NB4 (cell line): ENCODE measurements around the gene ENG.

Experiments
- DNase-seq: peaks from one replicate; pipeline ENCODE4 v3.0.0; 2010; ENCODE audit warnings: low read depth
- H3K4me3 ChIP-seq: one replicate; pipeline ENCODE4 v1.5.1; 2011; ENCODE audit warnings: mild to moderate bottlenecking, low read depth, low read length, moderate library complexity
- CTCF ChIP-seq: IDR thresholded peaks from one replicate; pipeline ENCODE4 v1.5.1; 2012; ENCODE audit warnings: low read depth, low read length
- MAX ChIP-seq: IDR thresholded peaks from 2 replicates; pipeline ENCODE4 v1.6.1; 2011; ENCODE audit warnings: low read depth, low read length
- MYC ChIP-seq: IDR thresholded peaks from 2 replicates; pipeline ENCODE4 v1.6.1; 2011; ENCODE audit warnings: low read depth, low read length
- POLR2A ChIP-seq: IDR thresholded peaks from 2 replicates; pipeline ENCODE4 v1.6.1; 2011; ENCODE audit warnings: mild to moderate bottlenecking; ENCODE audit not compliant: insufficient read length; ENCODE audit errors: extremely low read depth

Gene ENG

GRCh38 chr9:127854184-127854806 is at the start of gene ENG:
Gene ENG (minus strand): TSS chr9:127854658. CDS start chr9:127854355, 303 bp downstream.
- no peak within 1 kb of the TSS for H3K4me3 ChIP-seq
- no peak for DNase-seq
- TF ChIP-seq POLR2A (no peak), MYC (no peak), CTCF (no peak), MAX (no peak)

DNA sequence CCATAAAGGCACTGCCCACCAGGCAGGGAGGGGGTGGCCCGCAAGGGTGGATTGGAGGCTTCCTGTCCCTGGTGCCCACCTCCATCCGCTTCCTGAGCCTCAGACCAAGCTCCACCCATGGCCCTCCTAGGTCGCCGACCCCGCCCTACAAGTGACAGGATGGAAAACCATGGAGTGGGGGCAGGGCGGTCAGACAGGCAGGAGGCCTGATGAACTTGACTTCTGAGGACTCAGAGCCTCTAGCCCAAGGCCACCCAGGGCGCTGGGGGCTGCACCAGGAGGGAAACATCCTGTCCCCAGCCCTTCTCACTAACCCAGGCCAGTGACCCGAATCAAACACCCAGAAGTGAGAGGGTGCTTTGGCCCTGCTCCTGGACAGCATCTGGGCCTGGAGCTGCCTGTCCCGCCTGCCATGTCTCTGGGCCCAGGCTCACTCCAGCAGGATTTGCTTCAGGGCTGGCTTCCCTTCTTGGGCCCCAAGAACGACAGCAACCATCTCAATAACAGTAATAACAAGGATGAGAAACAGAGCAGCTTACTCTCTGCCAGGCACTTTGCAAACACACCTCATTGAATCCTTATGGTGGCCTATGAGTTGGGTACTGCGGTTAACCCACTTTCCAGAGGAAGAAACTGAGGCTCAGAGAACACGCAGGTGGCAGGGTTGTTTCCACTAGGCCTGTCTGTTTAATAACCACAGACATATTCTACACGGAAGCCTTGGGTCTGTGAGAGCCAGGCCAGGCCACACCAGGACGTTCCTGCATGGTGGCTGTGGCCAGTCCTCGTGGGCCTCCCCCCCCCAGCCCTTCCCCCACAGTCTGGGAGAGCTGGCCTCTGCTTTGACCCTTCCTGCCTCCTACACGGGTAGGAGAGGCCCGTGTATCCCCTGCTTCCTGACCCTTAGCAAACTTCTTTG is 49.4 kb upstream of the ENG start:
- H3K4me3 ChIP-seq = no peak overlapping the region
- TF ChIP-seq POLR2A = no peak
- TF ChIP-seq MAX = no peak; the same call in 1 of the 2 replicates
- DNase-seq = peak; percentile 40

GRCh38 chr9:127899128-127899943 is 44.9 kb upstream of the ENG start, which contains the start of gene ST6GALNAC6:
Gene ST6GALNAC6 (minus strand): TSS chr9:127899603. CDS start chr9:127897981, 1,622 bp downstream.
- DNase-seq = peak; percentile 76
- H3K4me3 ChIP-seq = peak within 1 kb of the TSS; percentile 55
- peak; percentile 53 for TF ChIP-seq POLR2A
- TF ChIP-seq MYC = 0 out of 2 replicates have a peak, but pooled peaks have one; percentile 17
- TF ChIP-seq MAX = no peak
- no peak for TF ChIP-seq CTCF

- no peak for TF ChIP-seq MYC
- TF ChIP-seq MAX = no peak
- TF ChIP-seq POLR2A = no peak
- no peak for TF ChIP-seq CTCF
- peak overlapping the region; percentile 55 for H3K4me3 ChIP-seq
- DNase-seq = no peak
These were observed 44.1 kb upstream of the ENG start for GRCh38 chr9:127898433-127899127.

- peak; percentile 87 for DNase-seq
- H3K4me3 ChIP-seq = no peak overlapping the region
- TF ChIP-seq POLR2A = no peak
- TF ChIP-seq MAX = no peak
- no peak for TF ChIP-seq CTCF
- no peak for TF ChIP-seq MYC
These were observed 42.8 kb upstream of the ENG start for GRCh38 chr9:127897193-127897692.
